Smooth muscle cell (in vitro differentiated cells): ENCODE measurements around the gene THSD4. TPM values are rescaled to one million over a fixed set of nuclear protein-coding genes. Genes with fewer than 3 reads are reported as not detected.

Source experiments
- DNase-seq: peaks from one replicate; lab custom pipeline; 2025; ENCODE audit not compliant: unreplicated experiment; lab: John Stamatoyannopoulos, UW
- H2AFZ ChIP-seq: fragments of 200-600 bp; sonication (generic); 2 replicates; pipeline ENCODE4 v1.6.0; 2016; ENCODE audit warnings: antibody characterized with exemption, low read depth, mild to moderate bottlenecking
- H3F3A ChIP-seq: fragments of 200-600 bp; sonication (generic); 2 replicates; pipeline ENCODE4 v1.6.0; 2017; ENCODE audit warnings: antibody characterized with exemption, low read depth
- H3K27ac ChIP-seq: fragments of 200-600 bp; sonication (generic); 2 replicates; pipeline ENCODE4 v1.5.1; 2016; ENCODE audit warnings: low read depth, mild to moderate bottlenecking
- H3K27me3 ChIP-seq: fragments of 200-600 bp; sonication (generic); 2 replicates; pipeline ENCODE4 v1.6.1; 2016; ENCODE audit warnings: low read depth, mild to moderate bottlenecking
- H3K36me3 ChIP-seq: fragments of 200-600 bp; sonication (generic); 2 replicates; pipeline ENCODE4 v1.5.1; 2016; ENCODE audit warnings: low read depth
- H3K4me1 ChIP-seq: fragments of 200-600 bp; sonication (generic); 2 replicates; pipeline ENCODE4 v1.5.1; 2016; ENCODE audit warnings: low read depth
- H3K4me2 ChIP-seq: fragments of 200-600 bp; sonication (generic); 2 replicates; pipeline ENCODE4 v1.6.0; 2016; ENCODE audit warnings: mild to moderate bottlenecking
- H3K4me3 ChIP-seq: fragments of 200-600 bp; sonication (generic); 2 replicates; pipeline ENCODE4 v1.5.1; 2016; ENCODE audit warnings: mild to moderate bottlenecking
- H3K79me2 ChIP-seq: fragments of 200-600 bp; sonication (generic); 2 replicates; pipeline ENCODE4 v1.6.0; 2016; ENCODE audit warnings: low read depth, mild to moderate bottlenecking
- H3K9ac ChIP-seq: fragments of 200-600 bp; sonication (generic); 2 replicates; pipeline ENCODE4 v1.6.0; 2016; ENCODE audit warnings: low read depth
- H3K9me3 ChIP-seq: fragments of 200-600 bp; sonication (generic); replicated peaks from 2 replicates; pipeline ENCODE4 v1.5.1; 2016; ENCODE audit warnings: low read depth
- H4K20me1 ChIP-seq: fragments of 200-600 bp; sonication (generic); 2 replicates; pipeline ENCODE4 v1.6.0; 2016; ENCODE audit warnings: low read depth
- CTCF ChIP-seq: fragments of 200-600 bp; sonication (generic); IDR thresholded peaks from 2 replicates; pipeline ENCODE4 v1.5.1; 2017; ENCODE audit warnings: borderline replicate concordance, mild to moderate bottlenecking, antibody characterized with exemption; ENCODE audit not compliant: insufficient read depth, poor library complexity, severe bottlenecking
- WGBS: methylation state at CpG from one replicate; pipeline ENCODE4 v1.1.7; 2016; ENCODE audit warnings: low lambda C conversion rate; 5-methylcytosine and 5-hydroxymethylcytosine counted together
- polyA plus RNA-seq: library from polyadenylated mRNA; unstranded; fragments of >200 nt; fragmentation: Nextera tagmentation; extraction: Ambion mirVana; gene quantifications from 2 replicates; pipeline ENCODE4 v1.2.1, GENCODE V29; 2016
- total RNA-seq: library from RNA; depleted of rRNA; stranded (reverse); fragments of >200 nt; gene quantifications from 2 replicates; pipeline ENCODE4 v1.2.3, GENCODE V29; 2014

Gene THSD4
- total and polyA plus RNA-seq, 2 experiments from 2014 or later = 2.5 to 4.1 TPM

GRCh38 chr15:71789616-71790015, 674.3 kb downstream of the THSD4 start:
- no peak overlapping the region for H3K27ac ChIP-seq
- WGBS = over 99% methylated on average over 6 of the region's 6 CpGs
- no peak for TF ChIP-seq CTCF

GRCh38 chr15:71790081-71790480, 674.8 kb downstream of the THSD4 start:
- H3K4me3 ChIP-seq = no peak overlapping the region
- DNase-seq = no peak
- no peaks in the 10 kb centered on the region for H3F3A ChIP-seq
- H4K20me1 ChIP-seq = no peaks in the 10 kb centered on the region
- H3K9me3 ChIP-seq = no peaks in the 10 kb centered on the region
- H3K9ac ChIP-seq = no peak overlapping the region
- no peaks in the 10 kb centered on the region for H3K27me3 ChIP-seq
- H3K4me2 ChIP-seq = no peak overlapping the region
- no peaks in the 10 kb centered on the region for H3K36me3 ChIP-seq
- H3K4me1 ChIP-seq = no peaks in the 10 kb centered on the region
- no peaks in the 10 kb centered on the region for H3K79me2 ChIP-seq
- H3K27ac ChIP-seq = peak overlapping the region; percentile 65
- no peak overlapping the region for H2AFZ ChIP-seq
- 74% methylated on average over 10 of the region's 10 CpGs for WGBS
- TF ChIP-seq CTCF = no peak

More at GRCh38 chr15:71789616-71790015, 674.3 kb downstream of the THSD4 start:
- Histone ChIP-seq H3K27me3 (no peaks in the 10 kb centered on the region), H3K9me3 (no peaks in the 10 kb centered on the region), H3K4me2 (no peak overlapping the region), H3K79me2 (no peaks in the 10 kb centered on the region), H4K20me1 (no peaks in the 10 kb centered on the region), H3K9ac (no peak overlapping the region), H2AFZ (no peak overlapping the region), H3K36me3 (no peaks in the 10 kb centered on the region), H3K4me3 (no peak overlapping the region), H3K4me1 (no peaks in the 10 kb centered on the region), H3F3A (no peaks in the 10 kb centered on the region)
- no peak for DNase-seq

DNA sequence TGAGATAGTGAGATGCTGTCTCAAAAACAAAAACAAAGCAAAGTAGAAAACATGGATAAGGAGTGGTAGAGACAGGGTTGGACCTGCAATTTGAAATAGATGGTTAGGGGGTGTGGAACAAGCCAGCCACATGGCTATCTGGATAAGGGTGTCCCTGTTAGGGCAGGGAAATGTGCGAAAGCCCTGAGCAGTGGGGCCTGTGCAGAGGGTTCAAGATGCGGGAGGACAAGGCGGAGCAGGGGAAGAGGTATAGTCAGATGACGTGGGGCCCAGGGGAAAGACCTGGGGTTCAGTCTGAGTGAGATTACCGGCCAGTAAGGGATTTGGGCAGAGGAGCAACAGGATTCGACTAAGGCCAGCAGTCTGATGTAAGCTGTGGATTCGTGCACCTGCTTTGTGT, 676.7 kb downstream of the THSD4 start:
- no peak for TF ChIP-seq CTCF
- Histone ChIP-seq H3K27ac (peak overlapping the region; percentile 65), H3K4me2 (peak overlapping the region; percentile 14), H3K9ac (peak overlapping the region; percentile 12), H2AFZ (no peak overlapping the region), H3K4me1 (no peaks in the 10 kb centered on the region), H3K27me3 (no peaks in the 10 kb centered on the region), H4K20me1 (no peaks in the 10 kb centered on the region), H3K36me3 (no peaks in the 10 kb centered on the region), H3K4me3 (no peak overlapping the region), H3K9me3 (no peaks in the 10 kb centered on the region), H3K79me2 (no peaks in the 10 kb centered on the region), H3F3A (no peaks in the 10 kb centered on the region)
- WGBS = 92% methylated on average over 7 of the region's 7 CpGs
- DNase-seq = no peak

- H3K79me2 ChIP-seq = no peaks in the 10 kb centered on the region
- DNase-seq = no peak
- H3K4me1 ChIP-seq = no peaks in the 10 kb centered on the region
- no peak overlapping the region for H3K9ac ChIP-seq
- no peaks in the 10 kb centered on the region for H3K9me3 ChIP-seq
- H3K27ac ChIP-seq = peak overlapping the region; percentile 65
- whole genome bisulfite sequencing = 46% methylated on average over 2 of the region's 2 CpGs
- H3K4me3 ChIP-seq = no peak overlapping the region
- H3K4me2 ChIP-seq = peak overlapping the region; percentile 14
- H3K36me3 ChIP-seq = no peaks in the 10 kb centered on the region
- TF ChIP-seq CTCF = no peak
- H3K27me3 ChIP-seq = no peaks in the 10 kb centered on the region
- H3F3A ChIP-seq = no peaks in the 10 kb centered on the region
- H2AFZ ChIP-seq = no peak overlapping the region
- H4K20me1 ChIP-seq = no peaks in the 10 kb centered on the region
Measured at GRCh38 chr15:71792521-71792920, 677.2 kb downstream of the THSD4 start.
